Endodermal cell (in vitro differentiated cells): ENCODE results near the gene PSMD8. TPM values are rescaled to one million over a fixed set of nuclear protein-coding genes. Genes with fewer than 3 reads are reported as not detected.

ENCODE experiments used
- DNase-seq: peaks from one replicate; pipeline ENCODE4 v3.0.0-alpha.2; 2017
- H3K27ac ChIP-seq: 2 replicates; pipeline ENCODE4 v1.5.1; 2013; ENCODE audit warnings: mild to moderate bottlenecking, low read depth, low read length, moderate library complexity
- H3K27me3 ChIP-seq: 2 replicates; pipeline ENCODE4 v1.6.1; 2013; ENCODE audit warnings: mild to moderate bottlenecking, low read length, moderate library complexity; ENCODE audit not compliant: insufficient read depth, control insufficient read depth, poor library complexity, severe bottlenecking
- H3K36me3 ChIP-seq: 2 replicates; pipeline ENCODE4 v1.7.0; 2013; ENCODE audit warnings: mild to moderate bottlenecking, low read length, moderate library complexity; ENCODE audit not compliant: control insufficient read depth, insufficient read depth
- H3K4me1 ChIP-seq: one replicate; pipeline ENCODE4 v1.7.0; 2013; ENCODE audit warnings: low read length; ENCODE audit not compliant: control insufficient read depth, insufficient read depth
- H3K4me3 ChIP-seq: 2 replicates; pipeline ENCODE4 v1.5.1; 2013; ENCODE audit warnings: mild to moderate bottlenecking, low read length, moderate library complexity
- H3K9ac ChIP-seq: 2 replicates; pipeline ENCODE4 v1.6.1; 2013; ENCODE audit warnings: mild to moderate bottlenecking, low read length, moderate library complexity; ENCODE audit not compliant: poor library complexity, severe bottlenecking; ENCODE audit errors: extremely low read depth
- H3K9me3 ChIP-seq: 2 replicates; pipeline ENCODE4 v1.6.1; 2013; ENCODE audit warnings: mild to moderate bottlenecking, low read length, moderate library complexity; ENCODE audit not compliant: control insufficient read depth
- H3K27ac Mint-ChIP-seq: 2 replicates; pipeline ENCODE4 v1.8.0; 2020; ENCODE audit warnings: mixed read lengths
- H3K27me3 Mint-ChIP-seq: 2 replicates; pipeline ENCODE4 v1.8.0; 2021; ENCODE audit warnings: mild to moderate bottlenecking, mixed read lengths; ENCODE audit not compliant: insufficient read depth
- H3K36me3 Mint-ChIP-seq: 2 replicates; pipeline ENCODE4 v1.8.0; 2020; ENCODE audit warnings: low read depth, mixed read lengths
- H3K4me1 Mint-ChIP-seq: 2 replicates; pipeline ENCODE4 v1.8.0; 2020; ENCODE audit warnings: mixed read lengths
- H3K4me3 Mint-ChIP-seq: 2 replicates; pipeline ENCODE4 v1.8.0; 2020; ENCODE audit warnings: mild to moderate bottlenecking, moderate library complexity, mixed read lengths
- H3K9me3 Mint-ChIP-seq: 2 replicates; pipeline ENCODE4 v1.8.0; 2020; ENCODE audit warnings: mild to moderate bottlenecking, mixed read lengths
- WGBS, 2 experiments: methylation state at CpG; one replicate each; pipeline versions ENCODE4 v1.1.5 to v1.1.7; 2013; ENCODE audit warnings: missing lambda C conversion rate in 2 of 2, mixed read lengths in 1 of 2; ENCODE audit not compliant: insufficient coverage in 1 of 2, insufficient read length in 1 of 2; 5-methylcytosine and 5-hydroxymethylcytosine counted together
- total RNA-seq, 2 donors: library from RNA; stranded (reverse); fragmentation: NEBNext Ultra II Directional in 1 of 2; extraction: Animal tissue kit (Norgen Biotek cat#: 25700) in 1 of 2; gene quantifications; 2 replicates in 1 of 2; 3 replicates in 1 of 2; pipeline ENCODE4 v1.2.1, GENCODE V29; 2021
- TF ChIP-seq, protein P1 (sequence below): fragments of 200-600 bp; sonication (generic); conservative IDR thresholded peaks from 2 replicates; pipeline ENCODE4 v1.5.0; 2021; ENCODE audit warnings: antibody characterized with exemption, mild to moderate bottlenecking

PSMD8 gene
- total RNA-seq, 2 donors from 2014 or later = 168 to 178 TPM

DNA sequence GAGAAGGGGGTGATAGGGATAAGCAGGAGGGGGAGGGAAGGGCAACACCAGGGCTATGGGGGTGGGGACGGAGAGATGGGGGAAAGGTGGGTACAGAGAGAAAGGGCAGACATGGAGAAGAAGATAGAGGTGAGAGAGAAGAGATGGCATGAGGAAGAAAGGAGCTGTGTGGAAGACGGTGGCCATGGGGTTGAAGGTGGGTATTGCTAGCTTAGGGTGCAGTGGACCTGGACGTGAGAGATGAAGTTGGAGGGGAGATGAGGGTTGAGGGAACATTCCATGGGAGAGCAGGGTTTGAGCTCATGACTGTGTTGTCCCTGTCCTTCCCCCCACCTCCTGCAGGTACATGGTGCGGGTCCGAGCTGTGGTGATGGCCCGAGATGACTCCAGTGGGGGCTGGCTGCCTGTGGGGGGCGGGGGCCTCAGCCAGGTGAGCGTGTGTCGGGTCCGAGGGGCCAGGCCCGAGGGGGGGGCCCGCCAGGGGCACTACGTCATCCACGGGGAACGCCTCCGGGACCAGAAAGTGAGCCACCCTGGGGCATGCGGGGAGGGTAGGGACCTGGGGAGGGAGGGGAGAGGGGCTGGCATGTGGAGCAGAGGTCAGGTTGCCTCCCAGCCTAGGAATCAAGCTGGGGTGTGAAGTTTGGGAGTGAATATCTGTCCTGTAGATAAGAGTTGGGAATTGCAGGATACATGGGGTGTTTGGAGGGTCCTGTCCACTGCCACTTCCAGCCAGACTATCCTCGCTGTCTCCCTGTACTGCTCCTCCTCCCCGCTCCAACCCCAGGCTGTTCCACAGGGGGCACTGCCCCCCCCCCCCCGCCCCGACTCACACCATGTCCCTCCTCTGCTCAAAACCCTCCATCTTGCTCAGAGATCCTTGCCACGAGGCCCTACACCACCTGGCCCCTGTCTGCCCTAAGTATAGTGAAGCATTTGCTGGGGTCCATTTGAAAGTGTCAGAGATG lies 15.9 kb downstream of the PSMD8 start:
- H3K4me1 Mint-ChIP-seq = peaks cover 14% of the 10 kb centered on the region
- 68 to 81% methylated on average over 6 to 20 of the region's 22 CpGs for WGBS, 2 experiments
- TF ChIP-seq, protein P1, sequence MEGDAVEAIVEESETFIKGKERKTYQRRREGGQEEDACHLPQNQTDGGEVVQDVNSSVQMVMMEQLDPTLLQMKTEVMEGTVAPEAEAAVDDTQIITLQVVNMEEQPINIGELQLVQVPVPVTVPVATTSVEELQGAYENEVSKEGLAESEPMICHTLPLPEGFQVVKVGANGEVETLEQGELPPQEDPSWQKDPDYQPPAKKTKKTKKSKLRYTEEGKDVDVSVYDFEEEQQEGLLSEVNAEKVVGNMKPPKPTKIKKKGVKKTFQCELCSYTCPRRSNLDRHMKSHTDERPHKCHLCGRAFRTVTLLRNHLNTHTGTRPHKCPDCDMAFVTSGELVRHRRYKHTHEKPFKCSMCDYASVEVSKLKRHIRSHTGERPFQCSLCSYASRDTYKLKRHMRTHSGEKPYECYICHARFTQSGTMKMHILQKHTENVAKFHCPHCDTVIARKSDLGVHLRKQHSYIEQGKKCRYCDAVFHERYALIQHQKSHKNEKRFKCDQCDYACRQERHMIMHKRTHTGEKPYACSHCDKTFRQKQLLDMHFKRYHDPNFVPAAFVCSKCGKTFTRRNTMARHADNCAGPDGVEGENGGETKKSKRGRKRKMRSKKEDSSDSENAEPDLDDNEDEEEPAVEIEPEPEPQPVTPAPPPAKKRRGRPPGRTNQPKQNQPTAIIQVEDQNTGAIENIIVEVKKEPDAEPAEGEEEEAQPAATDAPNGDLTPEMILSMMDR = no peak
- H3K9me3 Mint-ChIP-seq = no peaks in the 10 kb centered on the region
- no peaks in the 10 kb centered on the region for H3K27me3 ChIP-seq
- H3K9me3 ChIP-seq = no peaks in the 10 kb centered on the region
- peaks cover 2% of the 10 kb centered on the region for H3K4me1 ChIP-seq
- H3K36me3 Mint-ChIP-seq = peaks cover 7% of the 10 kb centered on the region
- peak; percentile 62 for DNase-seq
- H3K36me3 ChIP-seq = no peaks in the 10 kb centered on the region
- H3K27ac ChIP-seq = no peak overlapping the region
- peak overlapping the region; percentile 35 for H3K27ac Mint-ChIP-seq
- peak overlapping the region; percentile 29 for H3K4me3 ChIP-seq
- H3K9ac ChIP-seq = no peak overlapping the region
- peaks cover 38% of the 10 kb centered on the region for H3K27me3 Mint-ChIP-seq
- peak overlapping the region; percentile 77 for H3K4me3 Mint-ChIP-seq

DNA sequence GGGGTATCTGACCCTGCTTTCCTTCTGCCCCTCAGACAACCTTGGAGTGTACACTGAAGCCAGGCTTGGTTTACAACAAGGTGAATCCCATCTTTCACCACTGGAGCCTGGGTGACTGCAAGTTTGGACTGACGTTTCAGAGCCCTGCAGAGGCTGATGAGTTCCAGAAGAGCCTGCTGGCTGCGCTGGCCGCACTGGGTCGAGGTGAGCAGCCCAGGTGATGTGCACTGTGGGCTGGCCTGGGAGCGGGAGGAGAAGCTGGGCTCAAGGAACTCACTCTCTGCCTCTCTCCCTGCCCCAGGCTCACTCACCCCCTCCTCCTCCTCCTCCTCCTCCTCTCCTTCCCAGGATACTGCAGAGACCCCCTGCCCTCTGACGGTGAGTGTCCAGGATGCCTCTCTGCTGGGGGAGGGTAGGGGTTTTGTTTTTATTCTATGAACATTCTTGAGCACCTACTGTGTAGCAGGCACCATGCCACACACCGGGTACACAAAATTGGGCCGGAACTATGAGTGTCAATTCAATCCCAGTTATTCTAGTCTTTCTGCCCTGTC lies 17.6 kb downstream of the PSMD8 start:
- H3K36me3 ChIP-seq = no peaks in the 10 kb centered on the region
- Mint-ChIP-seq H3K4me1 (peaks cover 14% of the 10 kb centered on the region), H3K4me3 (no peak overlapping the region), H3K27ac (no peak overlapping the region), H3K36me3 (peaks cover 12% of the 10 kb centered on the region), H3K27me3 (peaks cover 34% of the 10 kb centered on the region), H3K9me3 (no peaks in the 10 kb centered on the region)
- no peak overlapping the region for H3K4me3 ChIP-seq
- TF ChIP-seq, protein P1 = no peak
- H3K27me3 ChIP-seq = no peaks in the 10 kb centered on the region
- H3K27ac ChIP-seq = no peak overlapping the region
- whole genome bisulfite sequencing, 2 experiments = 79% methylated on average over 4 to 8 of the region's 8 CpGs
- no peaks in the 10 kb centered on the region for H3K9me3 ChIP-seq
- H3K4me1 ChIP-seq = peaks cover 2% of the 10 kb centered on the region
- H3K9ac ChIP-seq = no peak overlapping the region
- DNase-seq = no peak

DNA sequence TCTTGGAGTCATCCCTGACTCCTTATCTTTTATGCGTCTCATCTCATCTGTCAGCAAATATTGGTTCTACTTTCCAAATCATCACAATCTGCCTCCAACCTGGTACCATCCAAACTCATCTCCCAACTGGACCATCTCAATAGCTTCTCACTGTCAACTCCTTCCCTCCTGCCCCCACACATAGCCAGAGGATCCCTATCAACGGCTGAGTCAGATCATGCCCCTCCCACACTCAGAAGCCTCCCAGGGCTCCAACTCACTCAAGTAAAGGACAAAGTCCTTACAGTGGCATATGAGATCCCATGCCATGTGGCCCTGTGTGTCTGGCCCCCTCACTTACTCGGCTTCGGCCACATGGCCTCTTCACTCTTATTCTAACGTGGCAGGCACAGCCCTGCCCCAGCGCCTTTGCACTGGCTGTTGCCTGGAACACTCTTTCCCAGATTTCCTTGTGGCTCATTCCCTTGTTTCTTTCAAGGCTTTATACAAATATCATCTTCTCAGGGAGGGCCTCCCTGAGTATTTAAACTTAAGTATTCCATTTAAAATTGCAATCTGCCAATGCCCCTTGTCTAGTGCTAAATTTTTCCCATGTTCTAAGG lies 18.4 kb downstream of the PSMD8 start:
- no peak for DNase-seq
- Histone ChIP-seq H3K9me3 (no peaks in the 10 kb centered on the region), H3K9ac (no peak overlapping the region), H3K27me3 (no peaks in the 10 kb centered on the region), H3K4me3 (no peak overlapping the region), H3K4me1 (peaks cover 2% of the 10 kb centered on the region), H3K36me3 (no peaks in the 10 kb centered on the region), H3K27ac (no peak overlapping the region)
- 82 to 89% methylated on average over 6 of the region's 6 CpGs for WGBS, 2 experiments
- no peak overlapping the region for H3K4me3 Mint-ChIP-seq
- TF ChIP-seq, protein P1 = no peak
- peaks cover 10% of the 10 kb centered on the region for H3K4me1 Mint-ChIP-seq
- peaks cover 36% of the 10 kb centered on the region for H3K27me3 Mint-ChIP-seq
- no peaks in the 10 kb centered on the region for H3K9me3 Mint-ChIP-seq
- H3K27ac Mint-ChIP-seq = no peak overlapping the region
- peaks cover 10% of the 10 kb centered on the region for H3K36me3 Mint-ChIP-seq
